Astrocyte of the cerebellum (primary cell): ENCODE data around the gene NECTIN1.
"Not testable (repeated sequence)": the region's sequence is repeated elsewhere in the genome, so short reads cannot be mapped to it uniquely, and the experiment has no call there.

Experiments used
- DNase-seq: peaks from one replicate; pipeline ENCODE4 v3.0.0-alpha.2; 2011; ENCODE audit warnings: low read depth
- H3K4me3 ChIP-seq: 2 replicates; pipeline ENCODE4 v1.5.1; 2011; ENCODE audit warnings: mild to moderate bottlenecking, low read depth, low read length, moderate library complexity
- in situ Hi-C: cut with HindIII; loops from 2 replicates; pipeline ENCODE4 v1.10.0; 2017; ENCODE audit warnings: low sequenced_read_pairs
- TF ChIP-seq, protein P1 (sequence below): IDR thresholded peaks from 2 replicates; pipeline ENCODE4 v1.5.1; 2012; ENCODE audit warnings: low read length, low read depth, moderate library complexity, mild to moderate bottlenecking; ENCODE audit errors: missing control alignments

NECTIN1 gene

DNA sequence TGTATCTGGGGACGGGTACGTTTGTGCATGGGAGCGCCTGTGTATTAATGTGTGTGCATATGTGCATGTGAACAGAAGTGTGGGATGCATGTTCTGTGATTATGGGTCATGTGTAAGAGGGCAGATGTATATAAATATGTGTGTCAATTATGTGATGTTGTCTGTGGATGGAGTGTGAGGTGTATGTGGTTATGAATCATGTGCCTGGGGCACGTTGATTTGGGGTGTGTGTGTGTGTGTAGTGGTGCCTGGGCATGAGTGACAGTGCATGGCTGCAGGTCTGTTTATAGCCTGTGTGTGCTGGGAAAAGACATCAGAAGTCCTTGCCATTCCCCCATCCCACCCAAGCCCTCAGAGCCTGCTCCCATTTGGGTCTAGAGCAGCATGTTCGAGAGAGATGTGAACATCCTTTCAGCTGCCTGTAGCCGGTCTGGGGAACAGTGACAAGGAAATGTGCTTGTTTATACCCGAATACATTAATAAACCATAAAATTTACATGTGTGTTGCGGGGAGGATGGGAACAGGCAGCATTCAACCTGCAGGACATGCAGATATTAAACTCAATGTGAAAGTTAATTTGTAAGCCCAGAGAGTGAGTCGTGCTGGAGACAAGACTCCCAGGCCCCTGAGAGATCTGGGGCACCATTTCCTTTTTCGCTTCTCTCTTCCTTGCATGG is 129.0 kb downstream of the NECTIN1 start:
- no peak overlapping the region for H3K4me3 ChIP-seq
- in situ Hi-C loops, result loop anchor here (5.0 to 10.0 kb wide), 2 partner anchors 65 to 117 kb away; no protein-coding TSS in a partner anchor
- TF ChIP-seq, protein P1, sequence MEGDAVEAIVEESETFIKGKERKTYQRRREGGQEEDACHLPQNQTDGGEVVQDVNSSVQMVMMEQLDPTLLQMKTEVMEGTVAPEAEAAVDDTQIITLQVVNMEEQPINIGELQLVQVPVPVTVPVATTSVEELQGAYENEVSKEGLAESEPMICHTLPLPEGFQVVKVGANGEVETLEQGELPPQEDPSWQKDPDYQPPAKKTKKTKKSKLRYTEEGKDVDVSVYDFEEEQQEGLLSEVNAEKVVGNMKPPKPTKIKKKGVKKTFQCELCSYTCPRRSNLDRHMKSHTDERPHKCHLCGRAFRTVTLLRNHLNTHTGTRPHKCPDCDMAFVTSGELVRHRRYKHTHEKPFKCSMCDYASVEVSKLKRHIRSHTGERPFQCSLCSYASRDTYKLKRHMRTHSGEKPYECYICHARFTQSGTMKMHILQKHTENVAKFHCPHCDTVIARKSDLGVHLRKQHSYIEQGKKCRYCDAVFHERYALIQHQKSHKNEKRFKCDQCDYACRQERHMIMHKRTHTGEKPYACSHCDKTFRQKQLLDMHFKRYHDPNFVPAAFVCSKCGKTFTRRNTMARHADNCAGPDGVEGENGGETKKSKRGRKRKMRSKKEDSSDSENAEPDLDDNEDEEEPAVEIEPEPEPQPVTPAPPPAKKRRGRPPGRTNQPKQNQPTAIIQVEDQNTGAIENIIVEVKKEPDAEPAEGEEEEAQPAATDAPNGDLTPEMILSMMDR, result no peak
- no peak for DNase-seq

GRCh38 chr11:119595941-119596340 is 133.1 kb downstream of the NECTIN1 start:
- DNase-seq, H3K4me3 ChIP-seq, in situ Hi-C loops: not testable (repeated sequence)

DNA sequence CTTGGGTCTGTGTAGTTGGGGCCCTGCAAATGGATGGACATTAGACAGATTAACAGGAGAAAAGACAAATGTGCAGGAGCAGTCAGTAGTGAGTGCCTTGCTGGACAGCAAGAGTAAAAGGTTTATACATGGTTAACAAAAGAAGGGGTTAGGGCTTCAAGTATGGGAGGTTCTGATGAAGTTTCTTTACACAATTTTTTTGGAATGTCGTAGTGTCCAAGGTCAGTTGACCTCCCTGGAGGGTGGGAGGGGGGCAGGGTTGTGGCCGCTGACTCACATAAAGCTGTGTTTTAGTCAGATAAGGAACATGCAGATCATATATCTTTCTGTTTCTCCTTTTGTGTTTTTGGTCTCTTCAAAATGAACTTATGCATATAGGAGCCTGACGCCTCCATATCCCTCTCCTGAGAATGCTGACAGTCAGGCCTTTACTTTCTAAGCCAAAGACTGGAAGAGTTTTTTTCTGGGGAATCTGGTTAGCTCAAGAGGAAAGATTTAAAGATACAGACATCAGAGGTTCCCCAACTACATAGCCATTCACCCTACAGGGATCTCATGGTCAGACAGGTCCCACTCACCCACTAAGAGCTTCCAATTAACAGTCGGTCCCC is 134.3 kb downstream of the NECTIN1 start:
- DNase-seq, result no peak
- TF ChIP-seq, protein P1, result no peak
- in situ Hi-C loops, result no loop called here
- no peak overlapping the region for H3K4me3 ChIP-seq

DNA sequence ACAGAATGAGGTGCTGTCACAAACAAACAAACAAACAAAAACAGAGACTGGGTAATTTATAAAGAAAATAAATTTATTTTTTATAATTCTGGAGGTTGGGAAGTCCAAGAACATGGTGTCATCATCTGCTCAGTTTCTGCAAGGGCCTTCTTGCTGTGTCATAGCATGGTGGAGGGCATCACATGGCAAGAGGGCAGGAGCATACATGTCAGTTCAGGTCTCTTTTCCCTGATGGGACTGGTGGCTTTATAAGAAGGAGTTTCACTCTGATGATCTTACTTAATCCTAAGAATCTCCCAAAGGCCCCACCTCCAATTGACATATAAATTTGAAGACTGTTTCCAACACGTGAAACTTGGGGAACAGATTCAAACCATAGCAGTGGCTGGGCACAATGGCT is 135.7 kb downstream of the NECTIN1 start:
- TF ChIP-seq, protein P1, result no peak
- no peak overlapping the region for H3K4me3 ChIP-seq
- in situ Hi-C loops, result no loop called here
- no peak for DNase-seq

GRCh38 chr11:119592642-119593041 is 136.4 kb downstream of the NECTIN1 start:
- in situ Hi-C loops, result no loop called here
- DNase-seq, result no peak
- TF ChIP-seq, protein P1, result no peak
- H3K4me3 ChIP-seq, result no peak overlapping the region

GRCh38 chr11:119591836-119592310 is 137.1 kb downstream of the NECTIN1 start:
- no peak overlapping the region for H3K4me3 ChIP-seq
- TF ChIP-seq, protein P1, result no peak
- DNase-seq, result no peak
- in situ Hi-C loops, result no loop called here
